GM12892 (cell line): ENCODE measurements around the gene FTCD.

ENCODE experiments used
- POLR2A ChIP-seq: IDR thresholded peaks from 2 replicates; pipeline ENCODE4 v1.6.1; 2011; ENCODE audit warnings: low read depth, low read length, control low read depth
- POLR2AphosphoS5 ChIP-seq: IDR thresholded peaks from 2 replicates; pipeline ENCODE4 v1.6.1; 2011; ENCODE audit warnings: low read depth, low read length, control low read depth

DNA sequence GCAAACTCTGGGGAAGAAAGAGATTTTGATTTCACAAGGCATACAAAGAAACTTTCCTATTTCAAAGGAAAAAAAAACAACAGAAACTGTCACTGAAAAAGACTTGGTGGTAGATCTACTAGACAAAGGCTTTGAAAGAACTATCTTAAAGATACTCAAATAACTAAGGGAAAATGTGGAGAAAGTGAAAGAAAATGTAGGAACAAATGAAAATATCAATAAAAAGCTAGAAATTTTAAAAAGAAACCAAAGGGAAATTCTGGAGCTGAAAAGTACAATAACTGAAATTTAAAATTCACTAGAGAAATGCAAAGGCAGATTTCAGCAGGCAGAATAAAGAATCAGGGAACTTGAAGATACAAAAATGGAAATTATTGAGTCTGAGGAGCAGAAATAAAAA lies 51.3 kb downstream of the FTCD start:
- no peak for TF ChIP-seq POLR2AphosphoS5
- no peak for TF ChIP-seq POLR2A
